Astrocyte (in vitro differentiated cells and primary cell): ENCODE data around the gene SLC35F1.

Source experiments
- EZH2 ChIP-seq: IDR thresholded peaks from 2 replicates; pipeline ENCODE4 v1.6.1; 2012; ENCODE audit warnings: mild to moderate bottlenecking, low read length, inconsistent platforms; ENCODE audit not compliant: insufficient read depth
- TF ChIP-seq, protein P1 (sequence below): IDR thresholded peaks from 2 replicates; pipeline ENCODE4 v1.5.1; 2011; ENCODE audit warnings: low read depth, mild to moderate bottlenecking, inconsistent platforms, low read length, moderate library complexity; ENCODE audit not compliant: insufficient read depth

GRCh38 chr6:118123503-118124037 lies 216.5 kb downstream of the SLC35F1 start:
- TF ChIP-seq, protein P1, sequence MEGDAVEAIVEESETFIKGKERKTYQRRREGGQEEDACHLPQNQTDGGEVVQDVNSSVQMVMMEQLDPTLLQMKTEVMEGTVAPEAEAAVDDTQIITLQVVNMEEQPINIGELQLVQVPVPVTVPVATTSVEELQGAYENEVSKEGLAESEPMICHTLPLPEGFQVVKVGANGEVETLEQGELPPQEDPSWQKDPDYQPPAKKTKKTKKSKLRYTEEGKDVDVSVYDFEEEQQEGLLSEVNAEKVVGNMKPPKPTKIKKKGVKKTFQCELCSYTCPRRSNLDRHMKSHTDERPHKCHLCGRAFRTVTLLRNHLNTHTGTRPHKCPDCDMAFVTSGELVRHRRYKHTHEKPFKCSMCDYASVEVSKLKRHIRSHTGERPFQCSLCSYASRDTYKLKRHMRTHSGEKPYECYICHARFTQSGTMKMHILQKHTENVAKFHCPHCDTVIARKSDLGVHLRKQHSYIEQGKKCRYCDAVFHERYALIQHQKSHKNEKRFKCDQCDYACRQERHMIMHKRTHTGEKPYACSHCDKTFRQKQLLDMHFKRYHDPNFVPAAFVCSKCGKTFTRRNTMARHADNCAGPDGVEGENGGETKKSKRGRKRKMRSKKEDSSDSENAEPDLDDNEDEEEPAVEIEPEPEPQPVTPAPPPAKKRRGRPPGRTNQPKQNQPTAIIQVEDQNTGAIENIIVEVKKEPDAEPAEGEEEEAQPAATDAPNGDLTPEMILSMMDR, result no peak
- no peak for TF ChIP-seq EZH2
